ENCODE results near the gene PFN1.
"Not testable (repeated sequence)": the region's sequence is repeated elsewhere in the genome, so short reads cannot be mapped to it uniquely, and the experiment has no call there.

The PFN1 gene

GRCh38 chr17:4921320-4921719 lies 27.0 kb downstream of the PFN1 start:
- DNase-seq (ENCODE audit: low read depth) = no peak

- no peak for DNase-seq (ENCODE audit: low read depth)
These were observed 27.8 kb downstream of the PFN1 start for GRCh38 chr17:4920351-4921048.

- DNase-seq (ENCODE audit: low read depth) = no peak
These were observed 28.8 kb downstream of the PFN1 start for GRCh38 chr17:4919511-4920047.

GRCh38 chr17:4914551-4914950 lies 33.8 kb downstream of the PFN1 start:
- not testable (repeated sequence) for DNase-seq (ENCODE audit: low read depth)

DNA sequence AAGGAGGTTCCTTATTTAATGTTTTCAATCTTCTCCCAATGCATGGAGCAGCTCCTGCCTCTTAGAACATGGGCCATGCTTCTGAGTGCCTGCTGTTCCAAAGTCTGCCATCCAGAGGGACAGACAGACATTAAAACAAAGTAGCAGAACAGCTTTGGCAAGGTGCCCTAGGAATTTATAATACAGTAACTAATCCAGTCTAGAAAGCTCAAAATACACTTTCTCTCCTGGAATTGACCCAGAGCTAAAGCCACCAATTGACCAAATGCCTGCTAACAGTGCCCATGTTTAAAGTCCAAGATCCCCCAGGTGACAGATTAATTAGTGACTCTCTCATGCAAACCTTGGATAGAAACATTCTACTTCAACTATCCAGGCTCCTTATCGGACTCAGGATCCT lies 34.3 kb downstream of the PFN1 start:
- DNase-seq (ENCODE audit: low read depth) = no peak

- DNase-seq (ENCODE audit: low read depth) = peak; percentile 55
These were observed 39.4 kb downstream of the PFN1 start for GRCh38 chr17:4908711-4909496.

DNA sequence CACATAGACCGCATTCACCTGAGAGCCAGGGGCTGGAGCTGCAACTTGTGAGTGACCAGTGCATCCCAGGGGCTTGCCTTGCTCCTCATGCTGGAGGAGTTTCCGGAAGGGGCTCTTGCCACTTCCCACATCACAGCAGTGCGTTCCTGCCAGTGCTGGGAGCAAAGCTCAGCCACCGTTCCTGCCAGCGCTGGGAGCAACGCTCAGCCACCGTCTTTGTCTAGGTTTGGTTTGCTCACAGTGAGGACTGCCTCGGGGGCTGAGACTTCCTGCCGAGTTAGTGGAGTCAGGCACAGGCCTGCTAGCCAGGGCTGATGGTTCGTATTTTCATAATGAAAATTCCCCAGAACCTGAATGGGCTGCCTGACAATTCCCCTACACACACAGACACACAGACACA lies 40.0 kb downstream of the PFN1 start:
- DNase-seq (ENCODE audit: low read depth) = no peak

GRCh38 chr17:4906642-4907041 lies 41.7 kb downstream of the PFN1 start:
- not testable (repeated sequence) for DNase-seq (ENCODE audit: low read depth)

GRCh38 chr17:4903051-4903818 lies 45.1 kb downstream of the PFN1 start, which contains the start of gene CHRNE:
TSS of gene CHRNE (minus strand) at chr17:4903098. CDS start at chr17:4903063, 35 bp downstream.
- peak; percentile 60 for DNase-seq (ENCODE audit: low read depth)

- no peak for DNase-seq (ENCODE audit: low read depth)
These were observed 45.8 kb downstream of the PFN1 start for GRCh38 chr17:4902540-4902939.

DNA sequence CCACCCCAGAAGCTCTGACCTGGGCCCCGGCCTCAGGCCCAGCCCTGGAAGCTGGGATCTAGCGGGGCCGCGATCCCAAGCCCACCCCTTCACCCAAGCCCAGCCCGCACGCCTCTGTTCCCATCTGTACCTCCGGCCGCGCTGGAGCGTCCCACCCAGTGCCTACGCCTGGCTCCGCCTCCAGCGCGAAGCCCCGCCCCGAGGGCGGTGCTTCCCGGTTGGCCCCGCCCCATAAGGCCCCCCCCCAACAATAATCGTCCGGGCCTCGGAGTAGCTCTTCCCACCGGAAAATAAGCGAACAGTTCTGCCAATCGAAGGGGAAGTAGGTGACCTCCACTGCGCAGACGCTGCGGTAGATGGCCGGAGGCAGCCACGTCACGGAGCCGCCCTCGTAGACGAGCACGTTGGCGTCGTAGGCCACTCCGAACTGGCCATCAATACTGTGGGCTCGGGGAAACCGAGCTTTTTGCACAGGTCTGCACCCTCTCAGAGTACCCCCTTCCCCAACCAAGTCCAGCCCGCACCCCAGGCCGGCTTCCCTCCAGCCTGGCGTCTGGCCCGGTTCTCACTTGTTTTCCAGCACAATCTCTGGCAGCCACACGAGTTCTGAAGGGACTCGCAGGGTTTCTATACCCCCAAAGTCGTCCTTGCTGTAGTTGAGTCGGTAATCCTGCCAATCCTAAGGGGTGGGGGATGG lies 46.5 kb downstream of the PFN1 start:
- DNase-seq (ENCODE audit: low read depth) = no peak

- no peak for DNase-seq (ENCODE audit: low read depth)
These were observed 47.2 kb downstream of the PFN1 start for GRCh38 chr17:4901108-4901647.

- DNase-seq (ENCODE audit: low read depth) = peak; percentile 30
These were observed 47.9 kb downstream of the PFN1 start for GRCh38 chr17:4900231-4901107.

GRCh38 chr17:4899341-4900230 lies 48.7 kb downstream of the PFN1 start, which contains the start of gene C17orf107:
TSS of gene C17orf107 (plus strand) at chr17:4899536. CDS start at chr17:4899763, 227 bp downstream.
- peak; percentile 87 for DNase-seq (ENCODE audit: low read depth)

- no peak for DNase-seq (ENCODE audit: low read depth)
These were observed 49.4 kb downstream of the PFN1 start for GRCh38 chr17:4898927-4899326.

GRCh38 chr17:4898351-4898750 lies 50.0 kb downstream of the PFN1 start:
- DNase-seq (ENCODE audit: low read depth) = no peak

- DNase-seq (ENCODE audit: low read depth) = no peak
These were observed 50.5 kb downstream of the PFN1 start for GRCh38 chr17:4897785-4898184.

DNA sequence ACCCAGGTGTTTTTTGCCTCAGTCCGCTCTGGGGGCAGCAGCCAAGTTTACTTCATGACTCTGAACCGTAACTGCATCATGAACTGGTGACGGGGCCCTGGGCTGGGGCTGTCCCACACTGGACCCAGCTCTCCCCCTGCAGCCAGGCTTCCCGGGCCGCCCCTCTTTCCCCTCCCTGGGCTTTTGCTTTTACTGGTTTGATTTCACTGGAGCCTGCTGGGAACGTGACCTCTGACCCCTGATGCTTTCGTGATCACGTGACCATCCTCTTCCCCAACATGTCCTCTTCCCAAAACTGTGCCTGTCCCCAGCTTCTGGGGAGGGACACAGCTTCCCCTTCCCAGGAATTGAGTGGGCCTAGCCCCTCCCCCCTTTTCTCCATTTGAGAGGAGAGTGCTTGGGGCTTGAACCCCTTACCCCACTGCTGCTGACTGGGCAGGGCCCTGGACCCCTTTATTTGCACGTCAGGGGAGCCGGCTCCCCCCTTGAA lies 51.1 kb downstream of the PFN1 start:
- no peak for DNase-seq (ENCODE audit: low read depth)
